PC-9 (cell line): ENCODE measurements around the gene APOA4.

Experiments
- CTCF ChIP-seq: fragments of 200-600 bp; sonication (generic); conservative IDR thresholded peaks from 2 replicates; pipeline ENCODE4 v1.6.1; 2017; ENCODE audit warnings: mixed run types, antibody characterized with exemption, mild to moderate bottlenecking, moderate library complexity
- EZH2 ChIP-seq: fragments of 200-600 bp; sonication (generic); IDR thresholded peaks from 2 replicates; pipeline ENCODE4 v1.8.0; 2017; ENCODE audit warnings: antibody characterized with exemption, low read depth

DNA sequence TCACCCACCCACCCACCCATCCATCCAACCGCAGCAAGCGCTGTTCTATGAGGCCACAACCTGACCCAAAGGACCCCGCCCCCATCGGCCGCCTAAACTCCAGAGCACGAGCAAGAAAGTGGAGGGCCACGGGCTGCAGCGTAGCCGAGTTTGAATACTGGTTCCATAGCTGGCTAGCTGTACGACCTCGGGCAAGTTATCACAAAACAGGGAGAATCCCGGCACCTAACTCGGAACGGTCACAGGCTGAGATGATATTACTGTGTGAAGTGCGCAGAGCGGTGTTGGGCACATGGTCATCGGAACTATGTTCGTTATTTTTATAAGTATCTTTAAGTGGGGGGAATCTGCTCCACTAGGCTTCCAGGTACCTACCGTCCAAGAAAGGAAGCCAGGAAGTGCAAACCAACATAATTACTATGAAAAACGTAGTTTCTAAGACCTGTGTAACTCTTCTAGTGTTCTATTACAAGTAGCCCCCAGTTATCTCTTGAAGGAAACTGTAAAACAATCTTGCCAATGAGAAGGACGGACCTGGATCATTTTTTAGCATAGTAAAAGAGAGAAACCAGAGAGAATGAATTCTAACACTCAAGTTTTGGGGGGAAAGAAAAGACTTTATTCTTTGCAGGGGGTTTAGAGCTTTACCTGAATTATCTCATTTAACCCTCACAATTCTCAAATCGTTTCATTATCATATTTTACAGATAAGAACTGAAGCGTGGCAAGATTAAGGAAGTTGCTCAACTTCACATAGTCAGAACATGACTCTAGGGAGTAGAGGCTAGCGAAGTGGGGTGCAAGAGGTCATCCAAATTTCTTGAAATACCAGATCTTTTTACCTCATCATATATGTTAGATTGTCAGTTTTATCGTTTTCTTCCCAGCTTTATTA is 49.7 kb downstream of the APOA4 start:
- TF ChIP-seq CTCF (no peak), EZH2 (no peak)
